ENCODE results near the gene NTM.

DNA sequence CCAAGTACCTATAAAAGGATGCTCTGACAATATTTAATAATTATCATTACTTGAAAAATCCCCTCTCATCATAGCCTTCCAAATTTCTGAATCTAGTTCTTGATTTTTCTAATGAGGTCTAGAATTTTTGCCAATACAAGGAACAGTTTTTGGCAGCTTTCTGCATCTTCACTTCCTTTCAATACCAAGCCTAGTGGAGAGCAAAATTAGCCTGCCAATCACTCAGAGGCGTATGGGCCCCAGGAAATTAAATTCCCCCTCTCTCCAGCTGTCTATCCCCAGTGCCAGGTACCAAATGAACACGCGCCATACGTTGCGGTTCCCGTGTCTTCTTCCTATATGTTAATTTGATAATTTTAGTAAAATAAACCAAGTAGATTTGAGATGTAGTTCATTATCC is 293.9 kb downstream of the NTM start:
- TF ChIP-seq POLR2A (IDR thresholded peaks at IDR 0.05; ENCODE audit: borderline replicate concordance, extremely low read depth, insufficient read depth, insufficient read length) (no peak), ZFX (IDR thresholded peaks at IDR 0.05) (no peak), MAX (IDR thresholded peaks at IDR 0.05) (no peak), EZH2phosphoT487 (IDR thresholded peaks at IDR 0.05; ENCODE audit: borderline replicate concordance) (no peak), TCF7L2 (IDR thresholded peaks at IDR 0.05; ENCODE audit: borderline replicate concordance, extremely low read depth, insufficient read depth, insufficient read length) (no peak), JUND (IDR thresholded peaks at IDR 0.05) (no peak), ZNF274 (IDR thresholded peaks at IDR 0.05; ENCODE audit: low read depth, low read length) (no peak), SIN3A (IDR thresholded peaks at IDR 0.05; ENCODE audit: low read depth) (no peak)
- TF ChIP-seq, protein P1, sequence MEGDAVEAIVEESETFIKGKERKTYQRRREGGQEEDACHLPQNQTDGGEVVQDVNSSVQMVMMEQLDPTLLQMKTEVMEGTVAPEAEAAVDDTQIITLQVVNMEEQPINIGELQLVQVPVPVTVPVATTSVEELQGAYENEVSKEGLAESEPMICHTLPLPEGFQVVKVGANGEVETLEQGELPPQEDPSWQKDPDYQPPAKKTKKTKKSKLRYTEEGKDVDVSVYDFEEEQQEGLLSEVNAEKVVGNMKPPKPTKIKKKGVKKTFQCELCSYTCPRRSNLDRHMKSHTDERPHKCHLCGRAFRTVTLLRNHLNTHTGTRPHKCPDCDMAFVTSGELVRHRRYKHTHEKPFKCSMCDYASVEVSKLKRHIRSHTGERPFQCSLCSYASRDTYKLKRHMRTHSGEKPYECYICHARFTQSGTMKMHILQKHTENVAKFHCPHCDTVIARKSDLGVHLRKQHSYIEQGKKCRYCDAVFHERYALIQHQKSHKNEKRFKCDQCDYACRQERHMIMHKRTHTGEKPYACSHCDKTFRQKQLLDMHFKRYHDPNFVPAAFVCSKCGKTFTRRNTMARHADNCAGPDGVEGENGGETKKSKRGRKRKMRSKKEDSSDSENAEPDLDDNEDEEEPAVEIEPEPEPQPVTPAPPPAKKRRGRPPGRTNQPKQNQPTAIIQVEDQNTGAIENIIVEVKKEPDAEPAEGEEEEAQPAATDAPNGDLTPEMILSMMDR (IDR thresholded peaks at IDR 0.05 in 2 of 3, conservative IDR thresholded peaks at IDR 0.05 in 1 of 3; ENCODE audit: borderline replicate concordance in 1 of 3, insufficient read depth in 1 of 3, low read depth in 2 of 3, low read length in 2 of 3): no peak

All from HCT116 (cell line).